GM12892 (cell line): ENCODE data around the gene AKAP12.

ENCODE experiments used
- DNase-seq: peaks from one replicate; pipeline ENCODE4 v3.0.0; 2011; ENCODE audit not compliant: insufficient read length
- FAIRE-seq: peaks from 2 replicates; lab custom pipeline; 2011; peaks lifted over from hg19 to GRCh38; lab: Jason Lieb, UNC
- POLR2A ChIP-seq: IDR thresholded peaks from 2 replicates; pipeline ENCODE4 v1.6.1; 2011; ENCODE audit warnings: low read depth, low read length, control low read depth
- POLR2AphosphoS5 ChIP-seq: IDR thresholded peaks from 2 replicates; pipeline ENCODE4 v1.6.1; 2011; ENCODE audit warnings: low read depth, low read length, control low read depth
- TAF1 ChIP-seq: IDR thresholded peaks from 2 replicates; pipeline ENCODE4 v1.6.1; 2011; ENCODE audit warnings: low read depth, mild to moderate bottlenecking, control low read depth, low read length, borderline replicate concordance

AKAP12 gene

GRCh38 chr6:151393410-151393809 lies 153.6 kb downstream of the AKAP12 start:
- FAIRE-seq = no peak
- no peak for DNase-seq
- TF ChIP-seq POLR2A (no peak), POLR2AphosphoS5 (no peak), TAF1 (no peak)

- FAIRE-seq = no peak
- TF ChIP-seq TAF1 = no peak
- TF ChIP-seq POLR2AphosphoS5 = peak; percentile 14; the same call in 1 of the 2 replicates
- no peak for DNase-seq
These were observed 159.9 kb downstream of the AKAP12 start for GRCh38 chr6:151399679-151400078.

GRCh38 chr6:151400473-151400872 lies 160.7 kb downstream of the AKAP12 start:
- FAIRE-seq (no peak), DNase-seq (no peak)
- TF ChIP-seq POLR2AphosphoS5 (no peak), POLR2A (no peak), TAF1 (no peak)

- TF ChIP-seq POLR2A (no peak), POLR2AphosphoS5 (no peak), TAF1 (no peak)
- no peak for FAIRE-seq
- DNase-seq = no peak
These were observed 162.5 kb downstream of the AKAP12 start for GRCh38 chr6:151402228-151402627.

- no peak for FAIRE-seq
- no peak for DNase-seq
- TF ChIP-seq POLR2A (no peak), POLR2AphosphoS5 (no peak), TAF1 (no peak)
These were observed 164.1 kb downstream of the AKAP12 start for GRCh38 chr6:151403919-151404308.
